Raji (cell line): ENCODE measurements around the gene CPEB2.

Source experiments
- POLR2A ChIP-seq: IDR thresholded peaks from 2 replicates; pipeline ENCODE4 v1.6.1; 2011; ENCODE audit warnings: low read depth, low read length, control low read depth; ENCODE audit not compliant: insufficient read depth

CPEB2 gene

DNA sequence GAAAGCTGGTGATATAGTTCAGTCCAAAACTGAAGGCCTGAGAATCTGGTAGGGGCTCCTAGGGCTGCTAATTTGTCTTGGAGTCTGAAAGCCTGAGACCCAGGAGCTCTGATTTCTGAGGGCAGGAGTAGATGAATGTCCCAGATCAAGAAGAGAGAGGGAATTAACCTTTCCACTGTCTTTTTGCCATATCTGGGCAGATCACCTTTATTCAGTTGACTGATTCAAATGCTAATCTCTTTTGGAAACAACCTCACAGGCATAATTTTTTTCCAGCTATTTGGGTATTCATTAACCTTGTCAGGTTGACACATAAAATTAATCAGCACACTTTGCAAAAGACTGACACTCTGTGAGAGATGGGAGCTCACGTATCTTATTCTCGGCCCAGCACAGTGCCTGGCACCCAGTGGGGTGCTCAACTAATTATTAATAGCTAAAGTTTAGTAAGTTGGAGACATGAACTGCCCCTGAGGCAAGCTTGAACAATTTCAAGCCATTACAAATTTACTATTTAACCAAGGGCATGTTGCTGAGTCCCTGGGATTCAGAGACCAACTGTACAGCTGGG is 114.3 kb downstream of the CPEB2 start:
- no peak for TF ChIP-seq POLR2A

DNA sequence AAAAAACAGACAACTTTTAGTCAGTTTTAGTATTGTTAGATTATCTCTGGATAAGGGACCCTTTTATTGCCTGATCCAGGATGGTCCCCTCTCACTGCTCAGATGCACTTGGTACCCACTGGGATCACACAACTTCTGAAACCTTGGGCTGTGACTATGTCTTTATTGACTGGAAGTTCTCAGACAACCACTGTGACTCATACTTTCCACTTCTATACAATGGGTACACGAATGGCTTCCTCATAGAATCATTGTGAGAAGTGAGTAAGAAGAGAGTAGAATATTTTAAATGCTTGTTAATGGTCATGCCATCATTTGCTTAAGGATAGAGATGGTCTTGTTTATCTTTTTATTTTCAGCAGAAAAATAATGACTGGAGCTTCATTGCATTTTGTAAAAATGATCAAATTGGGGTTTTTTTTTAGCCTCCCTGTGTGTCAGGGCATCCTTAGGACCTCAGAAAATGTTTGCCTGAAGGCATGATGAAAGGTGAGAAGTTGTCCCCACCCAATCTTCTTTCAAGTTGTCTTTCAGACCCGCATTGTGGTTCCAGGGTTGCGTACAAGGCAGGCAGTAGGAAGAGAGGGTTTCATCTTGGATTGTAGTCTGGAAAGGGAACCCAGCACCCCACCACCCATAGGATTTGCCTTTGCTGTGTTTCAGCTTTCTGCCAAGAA is 115.1 kb downstream of the CPEB2 start:
- no peak for TF ChIP-seq POLR2A

DNA sequence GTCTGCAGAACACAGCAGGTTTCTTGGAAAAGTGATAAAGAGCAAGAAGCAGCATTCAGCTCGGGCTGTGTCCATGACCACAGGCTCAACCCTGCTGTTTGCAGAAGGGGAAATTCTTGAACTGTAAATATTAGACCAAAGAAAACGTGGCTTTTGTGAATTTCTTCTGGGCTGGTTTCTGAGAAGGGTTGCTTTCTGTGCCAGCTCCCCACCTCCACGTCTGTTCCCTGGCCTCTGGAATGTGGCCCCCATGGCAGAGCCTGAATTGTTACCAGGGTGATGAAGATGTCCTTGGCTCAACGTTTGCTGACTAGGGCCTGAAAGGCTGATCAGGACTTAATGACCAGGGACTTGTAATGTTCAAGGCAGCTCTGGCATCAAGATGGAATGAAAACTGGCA is 116.0 kb downstream of the CPEB2 start:
- TF ChIP-seq POLR2A = no peak
